Suppressor macrophage treated with lipopolysaccharide for 1 hour (primary cell): ENCODE results near the gene RALGDS.
"Not testable (repeated sequence)": the region's sequence is repeated elsewhere in the genome, so short reads cannot be mapped to it uniquely, and the experiment has no call there.

Experiments
- DNase-seq, 3 donors: peaks; one replicate each; pipeline ENCODE4 v3.0.0-alpha.2; 2020 to 2022

The RALGDS gene

DNA sequence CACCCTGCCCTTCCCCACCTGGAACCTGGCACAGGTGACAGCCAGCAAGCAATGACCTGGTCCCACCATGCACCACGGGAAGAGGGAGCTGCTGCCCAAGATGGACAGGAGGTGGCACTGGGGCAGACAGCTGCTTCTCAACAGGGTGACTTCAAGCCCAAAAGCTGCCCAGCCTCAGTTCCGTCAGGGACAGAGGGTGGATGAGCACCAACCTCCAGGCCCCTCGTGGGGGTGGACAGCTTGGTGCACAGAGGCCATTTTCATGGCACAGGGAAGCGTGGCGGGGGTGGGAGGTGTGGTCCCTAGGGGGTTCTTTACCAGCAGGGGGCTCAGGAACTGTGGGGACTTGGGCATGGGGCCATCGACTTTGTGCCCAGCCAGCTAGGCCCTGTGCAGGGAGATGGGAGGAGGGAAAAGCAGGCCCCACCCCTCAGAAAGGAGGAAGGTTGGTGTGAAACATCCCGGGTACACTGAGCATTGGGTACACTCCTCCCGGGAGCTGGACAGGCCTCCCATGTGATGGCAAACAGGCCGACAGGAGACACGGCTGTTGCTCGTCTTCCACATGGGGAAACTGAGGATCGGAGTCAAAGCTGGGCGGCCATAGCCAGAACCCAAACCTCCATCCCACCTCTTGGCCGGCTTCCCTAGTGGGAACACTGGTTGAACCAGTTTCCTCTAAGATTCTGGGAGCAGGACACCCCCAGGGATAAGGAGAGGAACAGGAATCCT is 57.4 kb downstream of the RALGDS start:
- DNase-seq = no peak

DNA sequence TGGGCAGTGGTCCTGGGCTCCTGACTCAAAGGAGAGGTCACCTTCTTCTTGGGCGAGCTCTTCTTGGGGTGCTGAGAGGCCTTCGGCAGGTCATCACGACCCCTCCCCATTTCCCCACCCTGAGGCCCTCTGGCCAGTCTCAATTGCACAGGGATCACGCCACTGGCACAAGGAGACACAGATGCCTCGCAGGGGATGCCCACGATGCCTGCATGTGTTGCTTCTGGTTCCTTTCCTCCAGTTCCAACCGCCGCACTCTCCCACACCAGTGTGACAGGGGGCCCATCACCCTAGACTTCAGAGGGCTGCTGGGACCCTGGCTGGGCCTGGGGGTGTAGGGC is 57.9 kb downstream of the RALGDS start:
- DNase-seq = no peak

DNA sequence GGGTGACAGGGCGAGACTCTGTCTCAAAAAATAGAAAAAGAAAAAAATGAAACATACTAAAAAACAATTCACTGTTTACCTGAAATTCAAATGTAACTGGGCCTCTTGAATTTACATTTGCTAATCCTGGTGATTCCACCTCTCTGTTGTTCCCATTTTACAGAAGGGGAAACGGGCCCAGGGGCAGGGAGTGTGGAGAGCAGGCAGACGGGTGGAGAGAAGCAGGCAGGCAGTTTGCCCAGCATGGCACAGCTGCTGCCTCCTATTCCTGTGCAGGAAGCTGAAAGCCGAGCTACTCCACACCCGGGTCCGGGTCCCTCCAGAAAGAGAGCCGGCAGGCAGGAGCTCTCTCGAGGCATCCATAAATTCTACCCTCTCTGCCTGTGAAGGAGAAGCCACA is 58.5 kb downstream of the RALGDS start:
- DNase-seq = not testable (repeated sequence)

DNA sequence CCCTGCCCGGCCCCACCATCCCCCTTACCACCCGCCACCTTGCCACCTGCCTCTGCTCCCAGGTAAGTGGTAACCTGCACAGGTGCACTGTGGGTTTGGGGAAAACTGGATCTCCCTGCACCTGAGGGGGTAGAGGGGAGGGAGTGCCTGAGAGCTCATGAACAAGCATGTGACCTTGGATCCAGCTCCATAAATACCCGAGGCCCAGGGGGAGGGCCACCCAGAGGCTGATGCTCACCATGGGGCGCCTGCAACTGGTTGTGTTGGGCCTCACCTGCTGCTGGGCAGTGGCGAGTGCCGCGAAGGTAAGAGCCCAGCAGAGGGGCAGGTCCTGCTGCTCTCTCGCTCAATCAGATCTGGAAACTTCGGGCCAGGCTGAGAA is 59.3 kb downstream of the RALGDS start, which contains the start of gene CEL:
CEL (plus strand) TSS at position 218 of the 382 bp plus-strand sequence; CDS start at position 240, 22 bp downstream.
- DNase-seq = not testable (repeated sequence)

DNA sequence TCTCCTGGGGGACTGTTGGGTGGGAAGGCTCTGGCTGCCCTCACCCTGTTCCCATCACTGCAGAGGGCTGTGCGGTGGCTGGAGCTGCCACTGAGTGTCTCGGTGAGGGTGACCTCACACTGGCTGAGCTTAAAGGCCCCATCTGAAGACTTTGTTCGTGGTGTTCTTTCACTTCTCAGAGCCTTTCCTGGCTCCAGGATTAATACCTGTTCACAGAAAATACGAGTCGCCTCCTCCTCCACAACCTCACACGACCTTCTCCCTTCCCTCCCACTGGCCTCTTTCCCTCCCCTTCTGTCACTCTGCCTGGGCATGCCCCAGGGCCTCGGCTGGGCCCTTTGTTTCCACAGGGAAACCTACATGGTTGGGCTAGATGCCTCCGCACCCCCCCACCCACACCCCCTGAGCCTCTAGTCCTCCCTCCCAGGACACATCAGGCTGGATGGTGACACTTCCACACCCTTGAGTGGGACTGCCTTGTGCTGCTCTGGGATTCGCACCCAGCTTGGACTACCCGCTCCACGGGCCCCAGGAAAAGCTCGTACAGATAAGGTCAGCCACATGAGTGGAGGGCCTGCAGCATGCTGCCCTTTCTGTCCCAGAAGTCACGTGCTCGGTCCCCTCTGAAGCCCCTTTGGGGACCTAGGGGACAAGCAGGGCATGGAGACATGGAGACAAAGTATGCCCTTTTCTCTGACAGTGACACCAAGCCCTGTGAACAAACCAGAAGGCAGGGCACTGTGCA is 59.8 kb downstream of the RALGDS start:
- DNase-seq = not testable (repeated sequence)

DNA sequence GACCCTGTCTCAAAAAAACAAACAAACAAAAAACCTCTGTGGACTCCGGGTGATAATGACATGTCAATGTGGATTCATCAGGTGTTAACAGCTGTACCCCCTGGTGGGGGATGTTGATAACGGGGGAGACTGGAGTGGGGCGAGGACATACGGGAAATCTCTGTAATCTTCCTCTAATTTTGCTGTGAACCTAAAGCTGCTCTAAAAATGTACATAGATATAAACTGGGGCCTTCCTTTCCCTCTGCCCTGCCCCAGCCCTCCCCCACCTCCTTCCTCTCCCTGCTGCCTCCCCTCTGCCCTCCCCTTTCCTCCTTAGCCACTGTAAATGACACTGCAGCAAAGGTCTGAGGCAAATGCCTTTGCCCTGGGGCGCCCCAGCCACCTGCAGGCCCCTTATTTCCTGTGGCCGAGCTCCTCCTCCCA is 60.6 kb downstream of the RALGDS start:
- DNase-seq = no peak

DNA sequence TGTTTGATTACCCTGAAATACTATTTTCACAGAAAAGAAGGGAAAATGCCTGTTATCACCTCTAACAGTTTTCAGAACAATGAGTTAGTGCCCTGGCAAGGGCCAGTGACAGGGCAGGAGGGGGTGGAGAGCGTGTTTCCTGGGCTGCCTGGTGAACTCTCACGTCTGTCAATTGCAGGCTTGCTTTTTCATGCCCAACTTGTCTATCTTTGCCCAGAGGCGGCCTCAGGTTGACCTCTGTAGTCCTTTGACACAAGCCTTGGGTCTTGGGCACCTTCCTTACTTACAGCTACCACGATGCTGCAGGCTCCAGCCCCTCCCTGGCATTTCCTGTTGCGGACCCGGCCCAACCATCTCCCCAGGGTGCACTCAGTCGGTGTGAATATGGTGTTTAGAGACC is 61.4 kb downstream of the RALGDS start:
- DNase-seq = no peak

DNA sequence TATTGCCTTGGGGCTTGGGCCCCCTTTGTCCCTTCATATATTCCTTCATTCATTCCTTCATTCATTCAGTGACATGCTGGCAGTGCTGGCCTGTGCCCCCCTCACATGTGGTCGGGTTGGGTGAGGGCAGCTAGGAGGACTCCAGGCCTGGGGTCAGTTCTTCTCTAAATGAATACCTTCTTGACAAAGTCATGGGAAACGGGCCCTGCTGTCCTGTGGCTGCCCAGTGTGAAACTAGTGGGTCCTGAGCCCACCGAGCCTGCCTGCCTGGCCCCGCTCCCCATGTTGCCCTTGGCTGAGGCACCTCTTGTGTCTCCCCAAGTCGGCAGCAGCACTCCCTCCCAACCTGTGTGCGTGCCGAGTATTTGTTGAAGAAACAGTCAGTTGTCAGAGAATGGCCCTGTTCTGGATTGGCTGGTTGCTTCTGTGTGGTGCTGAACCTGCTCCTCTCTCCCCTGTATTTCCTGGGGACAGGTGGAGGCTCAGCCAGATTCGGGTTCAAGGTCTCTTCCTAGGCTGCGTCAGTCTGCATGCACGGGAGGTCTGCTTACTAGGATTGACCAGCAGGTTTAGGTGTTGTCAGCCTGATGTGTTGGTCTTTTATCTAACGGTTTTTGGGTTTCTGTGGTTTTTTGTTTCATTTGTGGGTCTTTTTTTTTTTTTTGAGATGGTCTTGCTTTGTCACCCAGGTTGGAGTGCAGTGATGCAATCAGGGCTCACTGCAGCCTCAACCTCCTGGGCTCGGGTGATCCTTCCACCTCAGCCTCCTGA is 62.3 kb downstream of the RALGDS start:
- no peak for DNase-seq

DNA sequence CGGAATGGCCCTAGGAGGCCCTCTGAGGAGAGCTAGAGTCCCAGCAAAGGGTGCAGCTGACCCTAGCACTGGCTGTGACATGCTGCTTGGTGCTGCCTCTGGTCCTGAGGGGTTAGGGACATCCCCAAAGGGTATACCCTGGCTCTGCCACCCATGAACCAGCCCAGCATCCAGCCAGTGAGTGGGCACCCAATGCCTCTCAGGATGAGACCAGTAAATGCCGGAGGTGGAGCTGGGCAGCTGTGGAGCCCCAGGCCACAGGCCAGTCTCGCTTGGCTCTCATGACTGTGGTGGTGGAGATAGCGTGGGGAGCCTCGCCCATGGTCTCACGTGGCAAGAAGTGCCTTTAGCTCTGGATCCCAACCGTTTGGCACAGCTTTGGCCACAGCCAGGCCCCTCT is 63.0 kb downstream of the RALGDS start:
- DNase-seq = no peak

DNA sequence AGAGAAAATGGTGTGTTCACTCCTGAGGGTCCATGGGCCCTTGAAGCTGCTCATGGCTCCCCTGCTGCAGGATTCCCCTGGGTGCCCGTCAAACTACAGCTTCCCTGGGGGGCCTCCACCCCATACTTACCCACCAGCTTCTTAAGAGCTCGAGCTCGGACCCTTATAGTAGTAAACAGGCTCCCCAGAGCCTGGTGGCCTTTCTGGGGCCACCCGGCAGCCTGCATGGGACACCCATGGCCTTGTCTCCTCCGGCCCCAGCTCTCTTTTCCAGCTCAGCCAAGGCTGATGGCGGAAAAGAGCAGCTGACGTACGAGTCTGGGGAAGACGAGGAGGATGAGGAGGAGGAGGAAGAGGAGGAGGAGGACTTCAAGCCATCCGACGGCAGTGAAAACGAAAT is 63.5 kb downstream of the RALGDS start:
- DNase-seq = no peak

DNA sequence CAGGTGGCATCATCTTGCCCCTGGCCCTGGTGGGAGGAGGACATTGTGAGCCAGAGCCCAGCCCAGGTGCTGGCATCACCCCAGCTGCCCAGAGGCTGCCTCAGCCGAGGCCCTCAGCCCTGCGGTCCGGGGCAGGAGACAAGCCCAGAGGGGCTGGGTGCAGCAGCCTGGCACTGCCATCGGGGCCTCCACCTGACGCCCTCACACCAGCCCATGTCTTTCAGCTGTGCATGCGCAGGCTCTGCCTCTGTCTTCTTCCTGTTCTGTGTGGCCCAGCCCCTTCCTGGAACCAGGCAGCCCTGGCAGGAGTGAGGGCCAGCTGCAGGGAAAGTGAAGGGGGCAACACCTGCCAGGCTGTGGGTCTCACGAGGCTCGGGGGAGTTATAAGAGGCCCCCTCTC is 64.0 kb downstream of the RALGDS start:
- no peak for DNase-seq

DNA sequence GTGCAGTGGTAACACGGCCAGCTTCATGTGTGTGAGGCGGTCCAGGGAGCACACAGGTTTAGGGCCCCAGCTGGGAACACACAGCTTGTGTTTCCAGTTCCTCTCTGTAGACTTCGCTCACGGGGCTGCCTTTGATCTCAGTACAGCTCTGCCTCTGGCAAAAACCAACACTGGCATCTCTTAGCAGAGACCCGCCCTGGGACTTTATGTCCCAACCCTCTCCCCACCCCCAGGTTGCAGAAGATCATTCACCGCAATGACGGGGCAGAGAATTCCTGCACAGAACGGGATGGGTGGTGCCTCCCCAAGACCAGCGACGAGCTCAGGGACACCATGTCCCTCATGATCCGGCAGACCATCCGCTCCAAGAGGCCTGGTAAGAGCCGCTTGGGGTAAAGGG is 64.5 kb downstream of the RALGDS start:
- DNase-seq = no peak

DNA sequence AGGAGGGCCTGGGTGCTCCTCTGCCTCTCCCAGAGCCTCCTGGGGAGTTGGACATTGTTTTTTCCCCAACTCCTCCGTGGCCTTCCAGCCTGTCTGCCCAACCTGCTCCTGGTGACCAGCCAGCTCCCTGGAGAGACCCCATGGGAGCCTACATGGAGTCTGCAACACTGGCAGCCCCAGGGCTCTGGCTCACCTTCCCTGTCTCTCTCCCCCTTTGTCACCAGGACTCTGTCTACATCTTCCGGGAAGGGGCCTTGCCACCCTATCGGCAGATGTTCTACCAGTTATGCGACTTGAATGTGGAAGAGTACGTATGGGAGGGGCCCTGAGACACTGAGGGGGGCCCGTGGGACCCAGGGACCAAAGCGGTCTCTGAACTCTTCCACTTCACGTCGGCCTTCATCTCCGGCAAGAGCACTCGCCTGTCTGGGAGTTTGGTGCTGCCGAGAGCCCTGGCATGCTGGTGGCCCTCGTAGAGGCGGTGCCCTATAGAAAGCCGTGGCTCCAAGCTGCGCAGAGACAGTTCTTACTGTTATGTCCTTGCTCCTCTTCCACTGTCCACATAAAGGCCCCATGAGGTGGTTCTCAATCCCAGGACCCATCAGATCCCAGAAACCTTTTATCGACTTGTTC is 65.1 kb downstream of the RALGDS start:
- DNase-seq = no peak

DNA sequence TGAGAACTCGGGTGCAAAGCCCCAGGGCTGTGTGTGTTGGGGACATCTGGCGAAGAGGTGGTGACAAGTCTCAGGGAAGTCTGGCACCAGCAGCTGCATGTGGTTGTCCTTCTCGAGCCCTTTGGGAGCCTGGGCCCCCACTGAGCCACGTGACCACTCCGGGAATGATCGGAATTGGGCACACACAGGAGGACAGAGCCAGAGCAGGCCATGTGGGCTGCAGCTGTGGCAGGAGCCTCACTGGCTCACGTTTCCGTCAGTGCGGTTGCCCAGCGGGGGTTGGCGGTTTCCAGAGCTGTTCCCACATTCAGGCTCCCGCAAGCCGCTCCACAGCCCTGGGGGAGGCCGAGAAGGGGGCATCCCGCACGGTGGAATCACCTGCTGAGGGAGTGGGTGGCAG is 66.1 kb downstream of the RALGDS start:
- no peak for DNase-seq

DNA sequence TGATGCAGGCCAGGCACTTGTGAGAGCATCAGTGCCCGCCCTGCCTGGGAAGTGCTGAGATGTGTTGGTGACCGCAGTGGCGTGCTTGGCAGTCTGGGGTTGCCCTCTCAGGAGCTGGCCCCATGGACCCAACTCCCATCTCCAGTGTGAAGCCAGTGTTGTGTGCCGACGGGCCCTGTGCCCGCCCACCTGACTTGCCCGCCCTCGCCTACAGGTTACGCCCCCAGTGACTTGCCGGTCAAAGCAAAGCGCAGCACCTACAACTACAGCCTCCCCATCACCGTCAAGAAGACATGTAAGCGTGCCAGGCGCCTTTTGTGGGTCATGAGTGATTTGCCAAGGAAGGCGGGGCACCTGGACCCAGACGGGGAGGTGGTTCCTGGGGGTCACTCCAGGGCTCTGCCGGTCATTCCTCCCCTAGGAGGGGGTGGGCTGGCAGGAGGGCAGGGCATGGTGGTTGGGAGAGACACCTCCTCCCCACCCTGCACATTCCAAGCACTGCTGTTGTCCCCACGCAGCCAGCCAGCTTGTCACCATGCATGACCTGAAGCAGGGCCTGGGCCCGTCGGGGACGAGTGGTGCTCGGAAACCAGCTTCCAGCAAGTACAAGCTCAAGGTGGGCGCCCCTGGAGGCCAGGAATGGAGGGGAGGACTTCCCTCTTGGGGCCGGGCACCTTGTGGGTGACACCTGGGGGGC is 66.7 kb downstream of the RALGDS start:
- no peak for DNase-seq

DNA sequence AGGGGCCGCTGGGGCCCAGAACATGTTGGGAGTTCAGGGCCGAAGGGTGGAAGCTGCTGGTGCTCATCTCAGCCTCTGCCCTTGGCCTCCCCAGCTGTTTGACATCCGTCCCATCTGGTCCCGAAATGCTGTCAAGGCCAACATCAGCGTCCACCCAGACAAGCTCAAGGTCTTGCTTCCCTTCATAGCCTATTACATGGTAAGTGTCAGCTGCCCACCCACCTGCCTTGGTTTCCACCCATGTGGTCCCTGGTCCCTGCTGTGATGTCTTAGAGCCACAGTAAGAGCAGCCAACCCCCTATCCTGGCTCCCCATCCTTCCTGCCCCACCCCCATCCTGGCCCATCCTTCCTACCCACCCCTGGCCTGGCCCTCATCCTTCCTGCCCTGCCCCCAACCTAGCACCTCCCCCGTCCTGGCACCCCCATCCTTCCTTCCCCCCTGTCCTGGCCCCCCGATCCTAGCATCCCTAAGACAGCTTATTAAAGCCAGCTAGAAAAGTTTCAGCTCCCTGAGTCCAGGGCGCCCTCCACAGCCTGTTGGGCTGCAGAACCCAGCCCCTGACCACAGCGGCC is 69.0 kb downstream of the RALGDS start:
- DNase-seq = no peak

DNA sequence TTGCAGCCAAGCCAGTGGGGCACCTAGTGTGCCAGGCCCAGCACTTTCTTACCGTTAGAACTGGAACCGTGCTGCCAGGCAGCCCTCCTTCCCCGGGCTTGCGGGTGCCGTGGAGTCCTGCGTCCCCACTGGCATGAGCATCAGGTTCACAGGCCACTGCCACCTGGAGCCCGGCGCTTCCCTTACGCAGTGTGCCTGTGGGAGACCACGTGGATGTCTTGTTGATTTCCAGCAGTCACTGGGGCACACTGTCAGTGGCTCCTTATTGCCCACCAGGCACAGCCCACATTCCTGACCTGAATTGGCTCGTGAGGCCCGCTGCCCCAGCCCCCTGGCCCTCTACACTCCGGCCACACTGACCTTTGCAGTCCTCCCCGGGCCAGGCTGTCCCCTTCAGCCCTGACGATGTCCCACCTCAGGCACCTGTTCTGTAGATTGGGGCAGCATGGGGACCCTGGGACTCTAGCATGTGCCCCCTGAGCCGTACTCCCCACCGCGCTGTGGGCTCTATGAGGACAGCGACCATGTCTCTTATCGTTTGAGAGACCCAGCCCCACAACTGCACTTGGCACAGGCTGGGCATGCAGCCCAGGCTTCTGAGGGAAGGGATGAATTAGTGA is 69.6 kb downstream of the RALGDS start:
- DNase-seq = no peak

DNA sequence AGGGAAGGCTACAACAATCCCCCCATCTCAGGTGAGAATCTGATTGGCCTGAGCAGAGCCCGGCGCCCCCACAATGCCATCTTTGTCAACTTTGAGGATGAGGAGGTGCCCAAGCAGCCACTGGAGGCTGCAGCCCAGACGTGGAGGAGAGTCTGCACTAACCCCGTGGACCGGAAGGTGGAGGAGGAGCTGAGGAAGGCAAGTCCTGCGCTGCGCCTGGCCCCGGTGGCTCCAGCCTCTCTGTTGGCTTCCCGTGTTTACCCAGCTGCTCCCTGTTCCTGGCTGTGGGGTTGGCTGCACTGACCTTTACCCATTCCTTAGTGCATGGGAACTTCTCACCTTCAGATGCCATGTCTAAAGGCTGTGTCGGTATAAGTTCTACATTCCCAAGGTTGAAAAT is 70.3 kb downstream of the RALGDS start:
- DNase-seq = no peak

DNA sequence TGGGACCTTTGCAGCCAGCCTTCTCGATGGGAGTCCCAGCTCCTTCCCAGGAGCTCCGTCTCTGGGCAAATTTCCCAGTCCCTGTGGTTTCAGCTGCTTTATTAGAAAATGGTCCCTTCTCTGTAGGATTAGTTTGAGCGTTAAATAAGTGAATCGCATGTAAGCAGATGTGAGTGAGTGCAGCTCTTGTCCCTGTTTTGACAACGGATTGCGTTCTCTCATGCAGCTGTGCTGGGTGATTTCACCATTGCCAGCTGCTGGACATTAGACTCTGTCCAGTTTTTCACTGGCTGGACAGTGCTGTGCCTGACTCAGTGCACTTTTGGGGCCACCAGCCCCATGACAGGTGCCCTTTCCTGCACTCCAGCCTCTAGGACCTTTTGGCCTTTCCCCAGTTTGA is 70.9 kb downstream of the RALGDS start:
- no peak for DNase-seq

DNA sequence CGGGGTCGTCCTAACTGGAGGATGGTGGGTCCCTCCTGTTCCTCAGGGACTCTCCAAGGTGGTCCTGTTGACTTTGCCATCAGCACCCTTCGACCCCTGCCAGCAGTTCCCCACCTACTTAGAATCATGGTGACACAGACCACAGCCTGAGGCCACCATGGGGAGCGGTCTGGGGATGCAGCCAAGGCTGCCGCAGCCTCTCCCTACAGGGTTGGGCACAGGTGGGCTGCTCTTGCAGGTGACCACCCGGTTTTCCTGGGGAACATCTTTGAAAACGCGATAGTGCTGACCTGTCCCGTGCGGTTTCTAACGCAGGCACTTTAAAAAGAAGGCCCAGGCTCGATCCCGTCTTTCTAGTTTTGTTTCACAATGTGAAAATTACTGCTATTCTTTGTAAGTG is 72.0 kb downstream of the RALGDS start:
- DNase-seq = no peak

DNA sequence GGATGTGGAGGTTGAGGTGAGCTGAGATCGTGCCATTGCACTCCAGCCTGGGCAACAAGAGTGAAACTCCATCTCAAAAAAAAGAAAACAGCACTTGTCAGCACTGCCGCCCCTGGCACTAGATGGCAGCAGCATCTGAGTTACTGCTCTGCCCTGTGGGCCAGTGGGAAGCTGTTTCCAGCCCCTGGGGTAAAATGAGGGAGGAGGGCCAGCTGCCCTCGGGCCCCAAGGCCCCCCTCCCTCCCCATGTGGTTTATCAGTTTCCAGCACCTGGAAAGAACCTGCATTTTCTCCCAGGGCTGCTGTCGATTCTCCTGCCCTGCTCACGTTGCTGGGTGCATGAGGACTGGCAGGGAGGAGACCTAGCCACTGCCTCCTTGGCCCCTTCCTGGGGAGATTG is 72.4 kb downstream of the RALGDS start:
- peak; percentile 48 to 58 (median 53) for DNase-seq
